ENCODE results near the gene CSRP3. TPM values are rescaled to one million over a fixed set of nuclear protein-coding genes. Genes with fewer than 3 reads are reported as not detected.

The CSRP3 gene
- total and polyA plus RNA-seq, 5 donors, result 1,004 to 2,317 (median 1,691) TPM

DNA sequence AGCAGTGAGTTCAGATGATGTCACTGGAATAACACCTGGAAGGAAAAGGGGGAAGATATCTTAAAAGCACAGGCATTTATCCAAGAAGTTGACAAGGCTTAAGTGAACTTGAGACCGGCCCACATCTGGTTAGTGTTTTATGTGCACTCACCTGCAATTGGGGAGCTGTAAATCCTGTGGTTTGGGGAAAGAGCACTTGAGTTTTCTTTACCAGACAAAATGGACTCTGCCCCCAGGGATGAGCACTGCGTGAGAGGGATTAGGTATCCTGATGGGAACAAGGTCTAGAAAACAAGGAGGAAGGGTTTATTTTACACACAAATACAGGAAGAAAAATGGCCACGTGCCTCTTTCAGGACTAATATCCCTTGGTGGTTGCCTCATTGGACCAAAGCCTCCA lies 23.8 kb upstream of the CSRP3 start:
- ATAC-seq, result no peak
- intact Hi-C loops (cut with DNase I), result no loop called here
- Histone ChIP-seq H3K4me3 (ENCODE audit: low read length) (no peak overlapping the region), H3K27ac (ENCODE audit: low read length) (peak overlapping the region; percentile 42), H3K27me3 (ENCODE audit: control insufficient read depth, insufficient read depth) (no peaks in the 10 kb centered on the region), H3K9me3 (ENCODE audit: control insufficient read depth, low read length) (no peaks in the 10 kb centered on the region), H3K4me1 (ENCODE audit: control insufficient read depth, insufficient read depth, low read length) (peaks cover 4% of the 10 kb centered on the region)
- 94% methylated on average over 3 of the region's 3 CpGs for WGBS
- no peak for DNase-seq

DNA sequence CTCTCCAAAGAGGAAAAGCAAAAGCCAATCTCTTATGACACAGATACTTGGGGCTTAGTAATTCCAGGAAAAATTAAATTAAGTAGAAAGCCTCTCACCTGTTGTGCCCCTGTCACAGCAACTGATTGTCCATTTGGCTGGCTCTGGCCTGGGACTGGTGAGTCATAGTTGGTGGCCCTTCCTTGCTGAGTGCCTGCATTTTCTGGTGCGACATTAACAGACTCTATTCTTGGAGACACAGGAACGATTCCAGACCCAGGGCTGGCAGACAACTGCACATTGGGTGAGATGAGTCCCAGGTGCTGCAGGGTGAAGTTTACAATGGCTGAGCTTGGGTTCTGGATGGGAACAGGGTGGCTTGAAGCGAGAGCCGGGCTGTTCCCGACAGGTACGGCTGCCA lies 23.3 kb upstream of the CSRP3 start:
- 88% methylated on average over 6 of the region's 6 CpGs for WGBS

DNA sequence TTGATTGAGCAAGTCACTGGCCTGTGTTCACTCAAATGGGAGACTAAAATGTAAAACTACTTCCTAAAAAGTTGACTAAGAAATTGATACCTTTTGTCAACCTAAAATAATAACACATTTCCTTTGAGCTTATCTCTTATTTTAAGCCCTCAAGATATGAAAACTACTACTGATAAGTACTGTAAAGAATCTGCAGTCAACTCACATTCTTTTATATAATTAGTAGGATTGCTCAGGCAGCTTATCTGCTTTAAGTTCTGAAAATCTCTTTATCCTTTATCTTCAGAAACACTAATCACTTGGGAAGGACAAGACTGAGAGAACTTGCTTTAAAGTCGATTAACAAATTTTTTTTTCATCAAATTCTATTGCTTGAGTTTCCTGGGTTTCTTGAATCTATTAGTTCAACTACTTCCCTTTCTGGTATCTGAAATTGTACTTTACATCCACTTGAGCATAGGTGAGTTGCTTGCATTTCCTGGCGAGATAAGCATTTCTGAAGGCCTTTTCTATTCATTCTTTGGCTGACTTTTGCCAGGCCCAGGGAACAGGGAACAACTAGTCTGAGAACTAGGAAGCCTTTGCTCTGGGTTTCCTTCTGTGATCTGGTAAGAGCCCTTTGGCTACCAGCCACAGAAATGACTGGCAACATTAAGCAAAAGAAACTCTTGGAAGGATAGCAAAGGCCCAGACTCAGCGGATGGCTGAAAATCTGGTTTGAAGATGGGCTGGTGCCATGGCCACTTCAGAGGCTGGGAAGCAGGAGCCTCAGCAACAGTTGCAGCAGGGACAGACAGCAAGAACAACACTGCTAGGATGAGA lies 19.3 kb upstream of the CSRP3 start:
- H3K27me3 ChIP-seq (ENCODE audit: control insufficient read depth, insufficient read depth), result no peaks in the 10 kb centered on the region
- H3K4me3 ChIP-seq (ENCODE audit: low read length), result no peak overlapping the region
- WGBS, result 39% methylated on average over 3 of the region's 3 CpGs
- intact Hi-C loops (cut with DNase I), result no loop called here
- H3K27ac ChIP-seq (ENCODE audit: low read length), result peak overlapping the region; percentile 36
- ATAC-seq (no peak), DNase-seq (peak in 1 of 3 donors; percentile 51)
- peaks cover 4% of the 10 kb centered on the region for H3K4me1 ChIP-seq (ENCODE audit: control insufficient read depth, insufficient read depth, low read length)
- H3K9me3 ChIP-seq (ENCODE audit: control insufficient read depth, low read length), result no peaks in the 10 kb centered on the region

More for the DNA sequence above, 23.3 kb upstream of the CSRP3 start:
- peaks cover 4% of the 10 kb centered on the region for H3K4me1 ChIP-seq (ENCODE audit: control insufficient read depth, insufficient read depth, low read length)
- no peak for DNase-seq
- no peak overlapping the region for H3K4me3 ChIP-seq (ENCODE audit: low read length)
- ATAC-seq, result peak; percentile 45 to 47
- H3K27me3 ChIP-seq (ENCODE audit: control insufficient read depth, insufficient read depth), result no peaks in the 10 kb centered on the region
- H3K27ac ChIP-seq (ENCODE audit: low read length), result peak overlapping the region; percentile 42
- intact Hi-C loops (cut with DNase I), result no loop called here
- no peaks in the 10 kb centered on the region for H3K9me3 ChIP-seq (ENCODE audit: control insufficient read depth, low read length)

DNA sequence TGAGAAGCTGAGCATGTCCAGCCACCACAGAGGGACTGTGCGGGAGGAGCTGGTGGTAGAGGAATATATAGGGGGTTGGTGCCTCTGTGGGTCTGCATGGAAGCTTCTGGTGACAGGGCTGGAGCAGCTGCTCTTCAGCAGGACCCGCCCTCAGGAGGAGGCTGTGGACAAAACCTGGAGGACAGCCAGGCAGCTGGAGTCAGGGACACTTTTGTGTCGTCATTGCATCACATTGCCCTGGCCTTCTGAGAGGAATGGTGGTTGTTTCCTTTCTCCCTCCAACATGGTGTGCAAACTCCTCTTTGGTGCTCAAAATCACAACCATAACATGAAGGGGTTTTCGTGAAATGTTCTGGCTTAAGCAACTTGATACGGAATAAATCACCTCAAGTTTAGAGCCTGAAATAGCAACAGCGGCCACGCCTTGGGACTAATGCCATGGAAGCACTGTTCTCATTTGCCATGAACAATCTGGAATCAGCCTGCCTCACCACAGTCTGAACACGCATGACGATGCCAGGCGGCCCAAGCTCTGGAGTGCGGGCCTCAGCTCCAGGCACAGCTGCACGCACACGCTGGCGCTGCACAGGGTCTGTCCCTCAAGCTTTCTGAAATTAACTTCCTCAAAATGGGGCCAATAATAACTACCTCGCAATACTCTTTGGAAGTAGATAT lies 17.1 kb upstream of the CSRP3 start:
- DNase-seq (peak; percentile 41 to 74 (median 59)), ATAC-seq (peak; percentile 56 to 66)
- 74% methylated on average over 15 of the region's 15 CpGs for WGBS
- intact Hi-C loops (cut with DNase I), result no loop called here
- Histone ChIP-seq H3K27me3 (ENCODE audit: control insufficient read depth, insufficient read depth) (no peaks in the 10 kb centered on the region), H3K4me3 (ENCODE audit: low read length) (no peak overlapping the region), H3K4me1 (ENCODE audit: control insufficient read depth, insufficient read depth, low read length) (peaks cover 4% of the 10 kb centered on the region), H3K9me3 (ENCODE audit: control insufficient read depth, low read length) (no peaks in the 10 kb centered on the region), H3K27ac (ENCODE audit: low read length) (peak overlapping the region; percentile 49)

DNA sequence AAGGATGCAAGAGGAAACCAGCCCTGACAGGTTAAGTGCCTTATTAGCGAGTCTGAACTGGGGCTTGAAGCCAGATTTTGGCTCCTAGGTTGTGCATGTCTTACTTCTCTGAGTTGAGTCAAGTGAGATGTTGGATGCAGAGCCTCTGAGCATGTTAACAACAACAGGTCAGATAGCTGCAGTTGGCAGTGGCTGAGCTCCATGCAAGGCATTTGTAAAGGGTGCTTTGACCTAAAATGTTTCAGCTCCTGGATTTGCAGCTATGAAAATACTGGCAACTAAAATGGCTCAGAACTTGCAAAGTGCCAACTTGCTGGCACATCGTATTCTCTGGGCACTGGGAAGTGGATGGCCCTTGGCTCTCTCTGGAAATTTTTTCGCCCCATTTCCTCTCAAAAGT lies 16.4 kb upstream of the CSRP3 start:
- ATAC-seq (peak; percentile 33 to 52), DNase-seq (no peak)
- intact Hi-C loops (cut with DNase I), result no loop called here
- WGBS, result 68% methylated on average over 3 of the region's 3 CpGs
- H3K27ac ChIP-seq (ENCODE audit: low read length), result peak overlapping the region; percentile 49
- H3K27me3 ChIP-seq (ENCODE audit: control insufficient read depth, insufficient read depth), result no peaks in the 10 kb centered on the region
- H3K9me3 ChIP-seq (ENCODE audit: control insufficient read depth, low read length), result no peaks in the 10 kb centered on the region
- H3K4me1 ChIP-seq (ENCODE audit: control insufficient read depth, insufficient read depth, low read length), result peaks cover 4% of the 10 kb centered on the region
- no peak overlapping the region for H3K4me3 ChIP-seq (ENCODE audit: low read length)

DNA sequence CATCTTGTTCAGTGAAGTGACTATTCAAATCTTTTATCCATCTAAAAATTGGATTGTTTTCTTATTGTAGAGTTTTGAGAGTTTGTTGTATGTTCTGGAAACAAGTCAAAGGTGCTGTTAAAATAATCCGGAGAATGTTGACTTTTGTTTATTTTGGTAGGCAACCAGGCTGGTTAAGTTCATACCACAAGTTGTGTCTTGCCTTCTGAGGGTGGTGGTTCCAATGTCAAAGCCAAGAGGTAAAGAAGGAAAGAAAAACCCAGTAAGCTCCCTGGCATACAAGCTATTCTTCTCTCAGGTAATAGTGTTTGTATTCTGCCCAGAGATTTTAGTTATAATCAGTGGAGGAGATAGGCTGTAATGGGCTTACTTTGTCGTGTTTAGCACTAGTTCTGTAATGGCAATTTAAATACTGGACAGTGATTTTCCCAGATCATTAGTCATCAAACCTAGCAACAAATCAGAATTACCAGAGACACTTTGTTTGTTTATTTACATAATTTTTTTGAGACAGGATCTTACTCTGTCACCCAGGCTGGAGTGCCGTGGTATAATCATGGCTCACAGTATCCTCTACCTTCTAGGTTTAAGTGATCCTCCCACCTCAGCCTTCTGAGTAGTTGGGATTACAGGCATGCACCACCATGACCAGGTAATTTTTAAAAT lies 15.1 kb upstream of the CSRP3 start:
- WGBS, result 44% methylated on average over 3 of the region's 3 CpGs
- no peak overlapping the region for H3K4me3 ChIP-seq (ENCODE audit: low read length)
- H3K27me3 ChIP-seq (ENCODE audit: control insufficient read depth, insufficient read depth), result no peaks in the 10 kb centered on the region
- H3K27ac ChIP-seq (ENCODE audit: low read length), result no peak overlapping the region
- ATAC-seq, result no peak
- DNase-seq, result no peak
- no peaks in the 10 kb centered on the region for H3K9me3 ChIP-seq (ENCODE audit: control insufficient read depth, low read length)
- intact Hi-C loops (cut with DNase I), result no loop called here
- H3K4me1 ChIP-seq (ENCODE audit: control insufficient read depth, insufficient read depth, low read length), result peaks cover 4% of the 10 kb centered on the region

DNA sequence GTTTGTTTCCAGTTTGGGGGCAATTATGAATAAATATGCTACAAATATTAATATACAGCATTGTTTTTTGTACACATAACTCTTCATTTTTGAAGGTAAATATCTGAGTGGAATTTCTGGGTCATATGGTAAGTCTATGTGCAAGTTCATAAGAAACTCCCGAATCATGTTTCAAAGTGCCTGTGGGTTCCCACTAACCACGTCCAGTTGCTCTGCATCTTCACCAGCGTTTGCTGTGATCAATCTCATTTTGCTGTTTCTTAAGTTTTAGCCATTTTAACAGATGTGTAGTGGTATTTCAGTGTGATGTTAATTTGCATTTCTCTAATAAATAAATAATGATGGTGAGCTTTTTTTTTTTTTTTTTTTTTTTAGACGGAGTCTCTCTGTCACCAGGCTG lies 14.2 kb upstream of the CSRP3 start:
- ATAC-seq, result no peak
- DNase-seq, result no peak
- Histone ChIP-seq H3K27ac (ENCODE audit: low read length) (no peak overlapping the region), H3K9me3 (ENCODE audit: control insufficient read depth, low read length) (no peaks in the 10 kb centered on the region), H3K27me3 (ENCODE audit: control insufficient read depth, insufficient read depth) (no peaks in the 10 kb centered on the region), H3K4me1 (ENCODE audit: control insufficient read depth, insufficient read depth, low read length) (no peaks in the 10 kb centered on the region), H3K4me3 (ENCODE audit: low read length) (no peak overlapping the region)
- intact Hi-C loops (cut with DNase I), result no loop called here
- 88% methylated on average over 4 of the region's 4 CpGs for WGBS

DNA sequence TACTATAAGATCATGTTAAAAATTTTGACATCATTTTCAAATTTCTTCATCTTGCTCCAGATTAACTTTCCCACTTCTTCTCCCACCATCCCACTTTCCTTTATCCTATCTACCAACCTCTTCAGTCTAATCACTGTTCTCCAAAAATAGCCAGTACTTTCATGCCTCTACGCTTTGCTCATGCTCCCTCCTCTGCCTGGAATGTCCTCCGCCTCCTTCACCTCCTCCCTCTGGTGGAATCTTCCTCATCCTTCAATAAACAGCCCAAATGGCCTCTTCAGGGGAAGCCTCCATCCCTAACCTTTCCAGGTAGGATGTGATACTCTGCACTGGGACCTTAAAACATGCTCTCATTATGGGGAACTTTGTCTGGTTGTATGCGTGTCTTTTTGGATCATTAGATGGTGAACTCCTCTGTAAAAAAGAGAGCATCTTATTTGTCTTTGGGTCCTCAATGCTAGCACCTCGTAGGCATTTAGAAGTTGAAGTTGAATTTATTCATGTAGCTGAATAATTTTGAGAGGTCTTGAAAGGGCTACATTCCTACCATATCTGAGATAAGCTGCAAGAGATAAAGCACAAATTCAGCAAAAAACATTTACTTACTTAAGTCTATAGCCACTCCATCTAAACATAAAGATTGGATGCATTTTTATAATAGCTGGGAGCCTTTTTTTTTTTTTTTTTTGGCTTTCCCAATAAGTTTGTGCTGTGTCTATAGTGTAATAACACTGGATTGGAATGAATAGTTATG lies 8.0 kb upstream of the CSRP3 start:
- H3K4me3 ChIP-seq (ENCODE audit: low read length), result peak overlapping the region; percentile 44
- WGBS, result 36% methylated on average over 4 of the region's 4 CpGs
- intact Hi-C loops (cut with DNase I), result no loop called here

DNA sequence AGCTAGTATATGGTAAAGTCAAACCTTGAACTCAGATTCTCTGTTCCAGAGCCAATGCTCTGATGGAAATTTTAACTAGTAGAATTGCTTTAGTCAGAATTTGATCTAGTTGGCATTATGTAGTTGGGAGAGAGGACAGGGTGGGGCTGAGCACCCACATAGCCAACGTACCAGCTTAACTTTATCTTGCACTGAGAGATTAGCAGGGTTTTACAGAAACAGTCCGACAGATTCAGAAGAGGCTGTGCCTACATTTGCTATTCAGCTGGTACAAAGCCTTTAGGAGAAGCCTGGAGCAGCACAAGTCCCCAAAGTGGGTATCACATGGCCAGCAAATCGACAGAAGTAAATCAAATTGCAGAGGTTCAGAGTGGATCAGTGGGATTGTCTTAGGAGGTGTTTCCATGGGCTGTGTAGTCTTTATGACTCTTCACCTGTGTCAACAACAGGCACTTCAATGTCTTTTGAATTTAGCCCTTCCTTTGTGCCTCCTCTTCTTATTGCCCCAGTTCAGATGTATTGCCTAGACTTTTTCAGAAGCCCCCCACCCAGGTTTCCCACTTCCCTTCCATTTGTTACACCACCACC lies 7.3 kb upstream of the CSRP3 start:
- H3K27ac ChIP-seq (ENCODE audit: low read length), result peak overlapping the region; percentile 92
- no peaks in the 10 kb centered on the region for H3K9me3 ChIP-seq (ENCODE audit: control insufficient read depth, low read length)
- peak; percentile 52 to 73 for ATAC-seq
- peaks cover 2% of the 10 kb centered on the region for H3K4me1 ChIP-seq (ENCODE audit: control insufficient read depth, insufficient read depth, low read length)
- H3K27me3 ChIP-seq (ENCODE audit: control insufficient read depth, insufficient read depth), result no peaks in the 10 kb centered on the region
- H3K4me3 ChIP-seq (ENCODE audit: low read length), result peak overlapping the region; percentile 44
- WGBS, result 45% methylated on average over 3 of the region's 3 CpGs
- no peak for DNase-seq
- intact Hi-C loops (cut with DNase I), result no loop called here

More for the DNA sequence above, 8.0 kb upstream of the CSRP3 start:
- Histone ChIP-seq H3K27ac (ENCODE audit: low read length) (peak overlapping the region; percentile 92), H3K27me3 (ENCODE audit: control insufficient read depth, insufficient read depth) (no peaks in the 10 kb centered on the region), H3K4me1 (ENCODE audit: control insufficient read depth, insufficient read depth, low read length) (peaks cover 2% of the 10 kb centered on the region), H3K9me3 (ENCODE audit: control insufficient read depth, low read length) (no peaks in the 10 kb centered on the region)
- ATAC-seq (peak; percentile 84 to 88), DNase-seq (no peak)

DNA sequence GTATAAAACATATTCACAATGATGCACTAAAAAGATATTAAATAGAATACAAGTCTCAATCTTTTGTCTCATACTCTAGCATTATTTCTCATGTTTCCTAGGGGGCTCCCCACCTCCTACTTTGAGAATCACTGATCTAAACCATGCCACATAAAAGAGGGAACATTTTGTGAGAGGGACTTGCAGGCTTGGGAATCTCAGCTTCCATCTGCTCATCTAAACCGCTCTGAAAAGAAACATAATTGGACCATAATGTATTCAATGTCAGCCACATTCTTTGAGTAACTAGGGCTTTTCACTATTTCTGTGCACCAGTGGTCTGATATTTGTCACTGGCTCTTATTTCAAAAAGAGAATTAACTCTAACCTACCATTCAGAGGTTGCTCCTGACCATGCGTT lies 6.4 kb upstream of the CSRP3 start:
- DNase-seq (no peak), ATAC-seq (no peak)
- 82% methylated on average over 2 of the region's 2 CpGs for WGBS
- Histone ChIP-seq H3K9me3 (ENCODE audit: control insufficient read depth, low read length) (no peaks in the 10 kb centered on the region), H3K4me3 (ENCODE audit: low read length) (no peak overlapping the region), H3K4me1 (ENCODE audit: control insufficient read depth, insufficient read depth, low read length) (peaks cover 2% of the 10 kb centered on the region), H3K27ac (ENCODE audit: low read length) (peak overlapping the region; percentile 19), H3K27me3 (ENCODE audit: control insufficient read depth, insufficient read depth) (no peaks in the 10 kb centered on the region)
- intact Hi-C loops (cut with DNase I), result no loop called here
